Measurements from ENCODE around the gene OR2T5. TPM values are rescaled to one million over a fixed set of nuclear protein-coding genes. Genes with fewer than 3 reads are reported as not detected.
"Not testable (repeated sequence)": the region's sequence is repeated elsewhere in the genome, so short reads cannot be mapped to it uniquely, and the experiment has no call there.

OR2T5 gene, protein sequence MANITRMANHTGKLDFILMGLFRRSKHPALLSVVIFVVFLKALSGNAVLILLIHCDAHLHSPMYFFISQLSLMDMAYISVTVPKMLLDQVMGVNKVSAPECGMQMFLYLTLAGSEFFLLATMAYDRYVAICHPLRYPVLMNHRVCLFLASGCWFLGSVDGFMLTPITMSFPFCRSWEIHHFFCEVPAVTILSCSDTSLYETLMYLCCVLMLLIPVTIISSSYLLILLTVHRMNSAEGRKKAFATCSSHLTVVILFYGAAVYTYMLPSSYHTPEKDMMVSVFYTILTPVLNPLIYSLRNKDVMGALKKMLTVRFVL
- not detected for total RNA-seq

DNA sequence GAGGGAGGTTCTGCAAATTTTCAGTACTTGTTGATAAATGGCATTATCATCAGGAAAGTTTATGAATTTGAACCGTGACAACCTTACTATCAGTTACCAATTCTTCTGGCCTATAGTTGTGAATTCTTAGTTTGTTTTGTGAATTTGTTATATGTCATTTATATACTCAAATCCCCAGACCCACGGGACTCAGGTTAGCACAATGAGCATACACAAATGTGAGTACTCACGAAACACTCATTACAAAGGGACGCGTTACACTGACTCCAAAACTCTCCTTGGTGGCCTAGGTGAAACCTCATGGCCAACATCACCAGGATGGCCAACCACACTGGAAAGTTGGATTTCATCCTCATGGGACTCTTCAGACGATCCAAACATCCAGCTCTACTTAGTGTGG lies at the start of gene OR2T5:
OR2T5 (plus strand) TSS at position 301 of the 400 bp plus-strand sequence; CDS start at position 301, 0 bp downstream.
- DNase-seq (ENCODE audit: low read depth in 2 of 3, low spot score in 2 of 3), result not testable (repeated sequence)

DNA sequence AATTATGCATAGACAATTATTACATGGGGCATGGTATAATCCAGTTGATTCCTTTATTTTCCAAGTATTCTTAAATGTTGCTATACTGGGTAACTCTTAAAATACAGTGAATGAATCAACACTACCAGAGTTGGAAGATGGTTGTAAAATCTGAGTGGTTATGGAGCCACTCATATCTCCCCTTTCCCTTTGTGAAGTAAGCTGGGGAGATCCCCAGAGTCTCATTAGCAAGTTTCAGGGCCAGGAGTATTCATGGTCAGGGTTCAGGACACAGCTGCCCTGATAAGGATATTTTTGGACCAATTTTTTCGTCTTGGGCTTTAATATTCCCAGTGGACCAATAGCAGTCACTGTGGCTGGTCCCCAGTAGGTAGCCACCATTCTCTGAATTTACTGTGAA lies 49.7 kb upstream of the OR2T5 start:
- DNase-seq (ENCODE audit: low read depth in 2 of 3, low spot score in 2 of 3), result not testable (repeated sequence)

DNA sequence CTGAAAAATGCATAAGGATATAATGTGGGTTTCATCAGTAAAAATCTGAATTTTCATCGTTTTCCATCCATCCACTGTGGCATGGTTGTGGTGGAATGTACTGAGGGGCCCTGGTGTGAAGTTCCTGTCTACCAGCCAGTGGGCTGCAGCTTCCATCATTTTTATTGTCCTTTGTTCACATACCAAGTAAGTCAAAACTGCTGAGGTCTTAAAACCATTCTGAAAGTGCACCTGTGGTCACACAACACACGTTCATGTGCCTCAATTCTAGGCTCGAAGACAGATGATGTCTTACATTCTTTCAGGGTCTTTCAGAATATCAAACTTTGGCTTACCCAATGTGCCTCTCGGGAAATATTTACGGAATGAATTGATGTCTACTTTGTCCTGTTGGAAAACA lies 49.1 kb upstream of the OR2T5 start:
- not testable (repeated sequence) for DNase-seq (ENCODE audit: low read depth in 2 of 3, low spot score in 2 of 3)

DNA sequence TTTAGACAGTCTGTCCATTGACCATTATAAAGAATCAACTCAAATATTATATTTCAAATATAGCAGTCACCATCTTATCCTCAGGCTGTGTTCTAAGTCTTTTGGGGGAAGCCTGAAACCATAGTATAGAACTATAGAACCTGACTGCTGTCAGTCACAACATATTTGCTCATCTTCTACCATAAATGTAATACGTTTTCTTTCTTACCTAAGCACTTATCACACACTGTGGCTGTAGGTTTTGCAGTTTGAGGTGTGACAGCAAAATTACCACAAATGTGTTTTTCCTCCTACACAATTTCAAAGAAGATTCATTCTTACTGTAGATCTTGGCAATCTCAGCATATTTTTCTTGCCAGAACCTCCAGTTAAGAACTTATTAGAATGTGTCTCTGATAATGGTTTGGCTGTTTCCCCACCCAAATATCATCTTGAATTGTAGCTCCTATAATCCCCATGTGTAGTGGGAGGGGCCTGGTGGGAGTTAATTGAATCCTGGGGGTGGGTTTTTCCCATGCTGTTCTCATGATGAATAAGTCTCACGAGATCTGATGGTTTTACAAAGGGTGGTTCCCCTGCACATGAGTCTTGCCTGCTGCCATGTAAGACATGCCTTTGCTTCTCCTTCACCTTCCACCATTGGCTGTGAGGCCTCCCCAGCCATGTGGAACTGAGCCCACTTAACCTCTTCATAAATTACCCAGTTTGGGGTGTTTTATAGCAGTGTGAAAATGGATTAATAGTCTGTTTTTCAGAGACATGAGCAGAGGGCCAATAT lies 45.7 kb upstream of the OR2T5 start:
- not testable (repeated sequence) for DNase-seq (ENCODE audit: low read depth in 2 of 3, low spot score in 2 of 3)

DNA sequence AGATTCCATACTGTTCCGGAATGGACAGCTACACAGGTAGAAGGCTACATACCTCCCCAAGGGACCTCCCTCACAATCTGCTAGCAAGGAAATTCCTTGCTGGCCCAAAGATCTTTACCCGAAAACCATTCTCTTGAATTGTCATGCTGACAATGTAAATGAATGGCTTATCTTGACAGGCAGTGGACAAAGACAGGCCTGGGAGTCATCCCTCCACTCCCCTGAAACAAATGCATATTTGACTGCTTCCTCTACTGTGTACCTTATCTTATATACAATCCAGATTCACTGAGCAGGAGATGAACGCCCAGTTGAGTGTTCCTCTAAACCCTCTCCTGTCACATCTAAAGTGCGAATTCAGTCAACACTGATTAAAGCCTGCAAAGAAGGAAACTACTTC lies 43.8 kb upstream of the OR2T5 start:
- not testable (repeated sequence) for DNase-seq (ENCODE audit: low read depth in 2 of 3, low spot score in 2 of 3)

DNA sequence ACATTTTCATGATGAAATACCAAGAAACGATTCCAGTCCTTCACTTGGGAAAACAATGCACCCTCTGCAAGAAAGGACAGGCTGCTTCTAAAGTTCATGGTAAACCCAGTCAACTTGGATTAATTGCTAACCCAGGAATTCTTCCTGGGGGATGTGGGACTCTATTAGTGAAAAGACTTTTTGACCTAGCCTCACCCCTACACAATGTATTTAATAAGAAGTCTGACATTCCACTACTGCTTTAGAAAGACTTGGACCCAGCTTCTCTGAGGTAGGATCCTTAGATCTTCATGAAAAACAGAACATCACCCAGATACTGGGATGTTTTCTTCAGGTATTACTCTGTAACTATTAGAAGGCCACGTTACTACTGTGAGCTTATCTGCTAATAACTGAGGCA lies 43.0 kb upstream of the OR2T5 start, which contains the start of gene OR2T2:
OR2T2 (plus strand) TSS at position 239 of the 400 bp plus-strand sequence. CDS start 7,161 bp downstream, outside the sequence.
- not testable (repeated sequence) for DNase-seq (ENCODE audit: low read depth in 2 of 3, low spot score in 2 of 3)

DNA sequence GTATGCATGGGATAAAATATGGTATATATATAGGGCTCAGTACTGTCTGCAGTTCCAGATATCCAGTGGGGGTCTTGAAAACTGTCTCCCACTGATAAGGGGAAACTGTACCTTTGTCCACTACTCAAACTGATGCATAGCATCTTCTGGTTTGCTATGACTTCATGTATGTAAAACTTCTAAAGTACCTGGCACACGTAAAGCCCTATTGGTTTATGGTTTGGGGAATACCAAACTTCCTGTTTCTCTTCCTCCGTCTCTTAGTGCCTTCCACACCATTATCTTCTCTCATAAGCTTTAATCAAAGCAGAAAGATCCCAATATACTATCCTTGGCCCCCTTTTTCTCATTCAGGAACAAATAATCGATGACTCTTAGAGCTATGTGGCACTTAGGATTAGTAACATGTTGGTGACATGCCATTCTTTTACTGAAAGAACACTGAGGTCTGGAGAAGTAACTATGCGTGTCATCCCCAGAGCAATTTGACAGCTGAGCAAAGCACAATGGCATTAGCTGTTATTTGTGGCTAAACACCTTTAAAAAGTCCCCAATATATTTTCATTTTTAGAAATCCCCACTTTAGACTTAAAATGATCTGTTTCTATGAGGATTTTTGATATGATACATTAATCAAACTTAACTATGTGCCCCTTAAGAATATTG lies 39.8 kb upstream of the OR2T5 start:
- not testable (repeated sequence) for DNase-seq (ENCODE audit: low read depth in 2 of 3, low spot score in 2 of 3)

DNA sequence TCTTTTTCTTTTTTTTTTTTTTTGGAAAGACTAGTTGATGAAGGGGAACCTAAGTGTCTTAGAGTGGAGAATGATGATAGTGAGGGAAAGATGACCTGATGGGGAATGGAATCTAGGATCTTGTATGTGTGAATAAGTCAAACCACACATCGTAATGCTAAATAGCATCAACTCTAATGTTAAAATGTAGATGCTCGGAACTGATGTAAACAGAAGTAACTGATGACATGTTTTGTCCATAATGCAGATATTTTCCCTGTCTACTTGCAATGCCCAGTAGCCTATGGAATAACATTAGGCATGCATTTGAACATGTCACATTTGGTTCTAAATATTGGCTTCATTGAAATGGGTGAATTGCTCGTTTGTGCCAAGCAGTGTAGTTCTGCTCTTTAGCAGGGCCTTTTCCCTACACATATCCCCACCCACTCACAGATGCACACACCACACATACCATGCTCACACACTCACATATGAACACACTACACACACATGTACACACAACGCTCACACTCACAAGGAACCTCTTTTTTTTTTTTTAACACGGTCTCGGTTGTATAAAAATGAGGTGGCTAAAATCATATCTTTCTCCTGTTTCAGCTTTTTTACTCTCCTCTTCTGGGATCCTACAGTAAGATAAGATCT lies 38.4 kb upstream of the OR2T5 start:
- DNase-seq (ENCODE audit: low read depth in 2 of 3, low spot score in 2 of 3), result not testable (repeated sequence)

DNA sequence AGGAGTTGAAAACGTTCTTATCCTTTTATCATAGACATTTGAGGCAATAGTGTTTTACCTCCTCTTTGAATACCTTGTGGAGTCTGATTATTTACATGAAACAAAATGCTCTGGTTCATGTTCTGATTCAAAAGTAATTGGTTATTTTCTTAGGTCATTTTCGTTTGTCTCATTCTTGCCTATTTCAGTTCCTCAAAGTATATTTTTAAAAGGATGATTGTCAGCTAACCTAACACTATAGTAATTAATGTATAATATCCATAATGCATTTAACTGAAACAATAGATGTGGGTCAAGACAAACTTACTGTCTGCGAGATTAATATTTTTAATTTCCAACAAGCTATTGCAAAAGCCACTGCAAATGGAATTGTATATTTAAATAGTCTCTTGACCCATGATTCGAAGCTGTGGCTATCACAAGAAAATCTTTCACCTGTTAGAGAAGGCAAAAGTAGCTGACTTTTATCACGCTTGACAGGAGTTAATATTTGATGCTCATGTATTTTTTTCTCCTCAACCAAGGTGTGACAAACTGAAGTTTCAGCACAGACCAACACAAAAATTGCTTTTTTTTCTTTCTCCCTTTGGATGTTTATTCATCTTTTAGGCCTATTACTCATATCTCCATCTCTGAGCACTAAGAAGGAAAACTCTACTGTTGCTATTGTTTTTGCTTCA lies 37.8 kb upstream of the OR2T5 start:
- DNase-seq (ENCODE audit: low read depth in 2 of 3, low spot score in 2 of 3), result not testable (repeated sequence)

DNA sequence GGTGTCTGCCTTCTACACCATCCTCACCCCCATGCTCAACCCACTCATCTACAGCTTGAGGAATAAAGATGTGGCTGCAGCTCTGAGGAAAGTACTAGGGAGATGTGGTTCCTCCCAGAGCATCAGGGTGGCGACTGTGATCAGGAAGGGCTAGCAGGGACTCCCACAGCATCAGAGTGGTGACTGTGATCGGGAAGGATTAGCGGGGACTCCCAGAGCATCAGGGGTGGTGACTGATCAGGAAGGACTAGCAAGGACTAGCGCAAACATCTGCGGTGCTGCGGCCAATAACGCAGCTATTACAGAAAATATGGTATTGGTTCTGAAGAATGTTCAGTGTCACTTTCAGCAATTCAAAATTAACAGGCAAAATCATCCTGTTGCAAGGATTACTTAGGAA lies 34.8 kb upstream of the OR2T5 start:
- not testable (repeated sequence) for DNase-seq (ENCODE audit: low read depth in 2 of 3, low spot score in 2 of 3)

DNA sequence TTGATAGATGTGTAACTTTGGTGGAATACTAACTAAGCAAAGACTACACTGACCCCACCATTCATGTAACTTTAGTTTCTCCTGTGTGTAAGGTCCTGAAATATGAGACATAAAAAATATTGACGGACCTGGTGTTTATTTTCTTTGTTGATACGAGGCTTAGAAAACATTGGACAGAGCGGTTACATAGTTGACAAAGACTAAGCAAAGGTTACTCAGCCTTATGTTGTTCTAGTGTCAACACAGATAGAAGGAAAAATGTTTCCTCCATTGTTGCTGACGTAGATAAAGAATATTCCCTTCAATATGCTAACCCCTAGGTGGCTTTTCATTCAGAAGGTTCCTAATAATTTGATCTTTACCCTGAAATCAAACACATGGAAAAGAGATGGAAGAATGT lies 33.3 kb upstream of the OR2T5 start:
- not testable (repeated sequence) for DNase-seq (ENCODE audit: low read depth in 2 of 3, low spot score in 2 of 3)

DNA sequence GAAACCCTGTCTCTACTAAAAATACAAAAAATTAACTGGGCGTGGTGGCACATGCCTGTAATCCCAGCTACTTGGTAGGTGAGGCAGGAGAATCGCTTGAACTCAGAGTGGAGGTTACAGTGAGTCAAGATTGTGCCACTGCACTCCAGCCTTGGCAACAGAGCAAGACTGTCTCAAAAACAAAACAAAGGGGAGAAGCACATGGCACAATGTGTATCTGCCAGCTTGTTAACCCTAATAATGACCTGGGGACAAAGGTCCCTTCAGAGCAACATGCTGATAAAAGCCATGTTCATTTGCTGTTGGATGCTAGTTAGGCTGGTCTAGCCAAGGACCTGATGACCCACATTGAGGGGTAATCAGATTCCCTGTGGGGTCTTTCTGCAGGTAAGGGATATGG lies 31.8 kb upstream of the OR2T5 start:
- not testable (repeated sequence) for DNase-seq (ENCODE audit: low read depth in 2 of 3, low spot score in 2 of 3)

DNA sequence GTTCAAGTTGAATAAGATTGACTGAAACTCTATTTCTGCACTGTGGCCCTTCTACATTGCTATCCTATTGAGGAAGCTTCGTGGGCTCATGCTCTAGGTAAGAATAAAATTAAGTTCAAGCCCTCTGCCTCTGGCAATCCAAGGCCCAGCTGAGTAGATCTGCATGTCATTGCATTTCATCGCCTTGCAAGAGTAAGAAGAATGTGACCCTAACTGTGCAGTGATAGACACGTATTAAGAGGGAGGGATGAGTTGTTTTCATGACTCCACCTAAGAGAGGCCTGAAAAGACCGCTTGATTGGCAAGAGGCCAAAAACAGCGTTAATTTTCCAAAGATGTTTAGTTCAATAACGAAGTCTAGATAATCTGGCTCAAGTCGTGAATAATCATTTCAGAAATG lies 29.3 kb upstream of the OR2T5 start:
- not testable (repeated sequence) for DNase-seq (ENCODE audit: low read depth in 2 of 3, low spot score in 2 of 3)

DNA sequence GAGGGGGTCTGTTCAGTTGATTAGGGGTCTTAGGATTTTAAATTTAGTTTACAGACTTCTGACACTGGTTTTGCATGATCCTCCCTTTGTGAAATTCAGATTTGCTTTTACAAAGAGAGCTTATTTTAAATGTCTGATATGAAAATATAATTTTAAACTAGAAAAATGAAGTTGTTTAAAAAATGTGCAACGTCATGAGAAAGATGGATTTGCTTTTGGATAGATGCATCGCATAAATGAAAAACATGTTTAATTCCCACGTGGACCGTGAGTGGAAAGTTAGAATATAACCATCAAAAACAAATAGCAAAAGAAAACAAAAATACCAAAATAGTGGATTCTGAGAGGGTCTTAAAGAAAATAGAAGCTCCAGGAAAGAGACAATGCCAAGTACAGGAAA lies 17.2 kb upstream of the OR2T5 start:
- no peak for DNase-seq (ENCODE audit: low read depth in 2 of 3, low spot score in 2 of 3)

DNA sequence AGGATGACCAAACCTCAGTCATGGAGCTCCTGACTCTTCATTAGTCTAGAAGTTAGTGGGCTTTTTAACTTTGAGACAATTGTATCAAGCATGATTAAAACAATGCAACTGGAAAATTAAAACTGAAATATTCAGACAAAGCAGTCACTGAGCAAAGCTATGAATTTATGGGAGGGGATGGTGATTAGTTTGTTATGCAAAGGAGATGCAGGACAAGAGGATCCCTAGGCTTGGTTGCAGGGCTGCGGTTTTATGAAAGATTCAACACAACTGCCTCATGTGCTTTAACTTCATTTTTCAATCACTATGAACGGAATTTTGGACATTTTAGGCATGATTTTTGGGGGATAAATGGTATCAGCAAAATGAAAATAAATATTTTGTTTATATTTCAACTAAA lies 16.3 kb upstream of the OR2T5 start:
- not testable (repeated sequence) for DNase-seq (ENCODE audit: low read depth in 2 of 3, low spot score in 2 of 3)

DNA sequence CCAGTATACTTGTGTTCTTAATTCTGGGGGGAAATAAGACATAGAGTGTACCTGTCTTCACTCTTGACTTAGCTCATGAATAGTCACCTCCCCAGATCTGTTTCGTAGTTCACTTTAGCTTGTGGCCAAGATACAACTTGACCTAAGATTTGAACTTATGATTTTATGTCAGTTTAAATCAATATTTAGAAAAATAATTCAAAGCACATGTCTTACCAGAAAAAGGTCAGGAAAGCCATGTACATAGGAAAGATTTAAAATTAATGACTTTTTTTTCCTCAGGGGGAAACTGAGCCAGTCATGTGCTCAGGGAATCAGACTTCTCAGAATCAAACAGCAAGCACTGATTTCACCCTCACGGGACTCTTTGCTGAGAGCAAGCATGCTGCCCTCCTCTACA lies 15.3 kb upstream of the OR2T5 start, which contains the start of gene OR2T3:
OR2T3 (plus strand) TSS at position 301 of the 400 bp plus-strand sequence; CDS start at position 301, 0 bp downstream.
- DNase-seq (ENCODE audit: low read depth in 2 of 3, low spot score in 2 of 3), result not testable (repeated sequence)

DNA sequence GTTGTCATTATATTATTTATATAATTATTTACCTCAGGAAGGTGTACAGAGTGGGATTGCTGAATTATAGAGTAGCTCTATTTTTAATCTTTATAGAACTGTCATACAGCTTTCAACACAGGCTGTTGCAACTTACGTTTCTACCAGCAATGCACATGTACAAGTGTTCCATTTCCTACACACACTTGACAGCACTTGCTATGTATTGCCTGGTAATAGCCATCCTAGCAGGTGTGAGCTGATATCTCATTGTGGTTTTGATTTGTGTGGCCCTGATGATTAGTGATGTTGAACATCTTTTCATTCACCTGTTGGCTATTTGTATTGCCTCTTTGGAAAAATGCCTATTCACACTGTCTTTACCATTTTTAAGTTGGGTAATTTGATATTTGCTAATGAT lies 12.7 kb upstream of the OR2T5 start:
- DNase-seq (ENCODE audit: low read depth in 2 of 3, low spot score in 2 of 3), result not testable (repeated sequence)

DNA sequence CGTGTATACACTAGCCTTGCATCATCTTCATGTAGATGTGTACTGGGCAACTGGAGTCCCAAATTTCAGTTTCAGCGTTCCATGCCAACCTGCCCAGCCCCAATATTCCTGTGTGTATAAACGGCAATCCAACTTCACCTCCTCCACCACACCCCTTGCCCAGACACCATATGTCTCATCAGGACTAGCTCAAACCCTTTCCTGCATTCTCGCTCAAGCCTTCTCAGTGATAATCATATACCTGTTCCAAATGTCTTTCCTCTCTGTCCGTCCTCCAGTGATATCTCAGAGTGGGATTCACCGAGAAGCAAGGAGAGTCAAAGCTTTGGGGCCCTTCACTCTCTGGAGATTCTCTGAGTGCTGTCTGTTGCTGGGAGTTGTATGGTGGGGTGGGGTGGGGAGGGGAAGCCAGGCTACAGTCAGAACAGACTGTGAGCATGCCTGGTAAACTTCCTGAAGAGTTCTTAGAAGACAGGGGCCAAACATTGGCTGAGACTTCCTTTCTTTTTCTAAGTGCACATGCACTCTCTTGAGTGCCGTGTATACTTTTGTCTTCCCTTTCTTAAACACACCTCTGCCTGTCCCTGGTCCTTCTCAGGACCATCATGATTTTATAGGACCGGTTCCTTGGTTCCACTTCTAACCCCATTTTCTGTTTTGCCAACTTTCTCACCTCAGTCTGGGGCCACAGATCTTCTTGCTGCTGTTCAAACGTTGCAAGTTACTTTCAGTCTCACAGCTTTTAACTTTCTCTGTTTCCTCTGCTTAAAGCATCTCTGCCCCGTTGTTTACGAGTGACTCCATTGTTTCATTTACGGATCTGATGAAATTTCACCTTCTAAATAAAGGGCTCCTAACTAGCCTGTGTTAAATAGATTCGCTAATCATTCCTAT lies 6.5 kb upstream of the OR2T5 start:
- DNase-seq (ENCODE audit: low read depth in 2 of 3, low spot score in 2 of 3), result peak in 2 of 3 donors; percentile 10 to 11

DNA sequence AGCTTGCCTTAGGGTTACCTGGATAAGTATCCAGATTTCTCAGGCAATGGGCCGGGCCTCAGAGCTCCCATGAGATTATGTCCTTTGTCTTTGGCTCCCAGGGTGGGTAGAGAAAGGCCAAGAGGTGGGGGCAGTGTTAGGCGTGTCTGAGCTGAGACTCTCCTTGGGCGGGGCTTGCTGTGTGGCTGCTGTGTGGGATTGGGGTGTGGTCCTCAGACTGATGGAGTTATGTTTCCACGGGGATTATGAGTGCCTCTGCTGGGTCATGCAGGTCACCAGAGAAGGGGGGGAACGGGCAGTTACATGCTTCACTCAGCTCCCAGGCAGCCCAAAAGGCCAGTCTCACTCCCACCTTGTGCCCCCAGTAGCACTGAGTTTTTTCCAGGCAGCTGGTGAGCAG lies 8.3 kb downstream of the OR2T5 start:
- DNase-seq (ENCODE audit: low read depth in 2 of 3, low spot score in 2 of 3), result not testable (repeated sequence)

Measured in hematopoietic multipotent progenitor cell (in vitro differentiated cells).